ENCODE data around the gene PAPOLB.
A peak's percentile ranks its signal among the peaks of the same experiment; 100 is the strongest.

PAPOLB gene

DNA sequence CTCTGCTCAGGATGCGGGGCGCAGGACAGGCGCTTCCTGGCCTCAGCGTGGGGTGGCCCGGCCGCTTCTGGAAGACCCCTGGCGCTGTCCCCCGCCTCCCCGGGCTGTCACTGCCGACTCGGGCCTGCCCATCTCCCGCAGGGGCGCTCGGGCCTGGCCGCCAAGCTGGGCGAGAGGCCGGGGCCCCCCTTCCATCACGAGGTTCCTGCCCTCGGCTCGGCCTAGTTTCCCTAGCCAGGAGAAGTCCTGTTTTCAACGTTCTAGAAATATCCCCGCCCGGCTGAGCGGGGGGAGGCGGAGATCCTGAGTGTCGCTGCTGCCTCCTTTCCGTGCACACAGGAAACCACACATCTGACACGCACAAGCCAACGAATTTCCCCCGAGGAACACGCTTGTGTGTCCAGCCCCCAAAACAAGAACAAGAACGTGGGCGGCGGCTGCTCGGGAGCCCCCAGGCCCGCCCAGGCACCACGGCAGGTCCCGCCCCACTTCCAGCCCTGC lies 52.7 kb downstream of the PAPOLB start:
- intact Hi-C loops (cut with DNase I), result no loop called here
- peak in 3 of 10 donors; percentile 32 to 89 (median 79) for DNase-seq

DNA sequence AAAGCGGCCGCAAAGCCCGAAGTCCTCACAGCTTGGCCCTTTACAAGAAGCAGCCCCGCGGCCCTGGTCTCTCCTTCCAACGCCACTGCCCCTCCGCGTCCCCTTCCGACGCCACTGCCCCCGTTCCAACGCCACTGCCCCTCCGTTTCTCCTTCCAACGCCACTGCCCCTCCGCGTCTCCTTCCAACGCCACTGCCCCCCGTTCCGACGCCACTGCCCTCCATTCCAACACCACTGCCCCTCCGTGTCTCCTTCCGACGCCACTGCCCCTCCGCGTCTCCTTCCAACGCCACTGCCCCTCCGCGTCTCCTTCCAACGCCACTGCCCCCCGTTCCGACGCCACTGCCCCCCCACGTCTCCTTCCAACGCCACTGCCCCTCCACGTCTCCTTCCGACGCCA lies 53.3 kb downstream of the PAPOLB start:
- no peak for DNase-seq
- intact Hi-C loops (cut with DNase I), result no loop called here

DNA sequence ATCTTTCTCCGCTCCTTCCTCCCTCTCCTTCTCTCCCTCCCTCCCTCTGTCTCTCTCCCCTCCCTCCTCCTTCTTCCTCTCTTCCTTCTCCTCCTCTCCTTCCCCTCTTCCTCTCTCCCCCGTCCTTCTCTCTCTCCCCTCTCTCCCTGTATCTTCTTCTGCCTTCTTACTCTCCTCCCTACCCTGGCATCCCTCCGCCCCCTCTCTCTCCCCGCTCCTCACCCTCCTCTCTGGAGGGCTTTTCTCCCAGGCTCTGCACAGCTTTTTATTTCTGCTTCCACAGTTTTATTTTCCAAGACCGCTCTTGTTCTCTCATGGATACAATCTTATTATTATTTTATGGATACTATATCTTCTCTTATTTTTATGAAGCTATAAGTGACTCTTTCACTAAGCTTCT lies 53.8 kb downstream of the PAPOLB start:
- no peak for DNase-seq
- intact Hi-C loops (cut with DNase I), result no loop called here

Data from posterior cingulate gyrus (tissue), 11 donors.